GM12872 (cell line): Measurements from ENCODE around the gene C22orf23.

Experiments
- TF ChIP-seq, protein P1 (sequence below): IDR thresholded peaks from 3 replicates; pipeline ENCODE4 v1.5.1; 2011; ENCODE audit warnings: low read depth, mild to moderate bottlenecking, low read length, moderate library complexity; ENCODE audit not compliant: insufficient read depth

Gene C22orf23

DNA sequence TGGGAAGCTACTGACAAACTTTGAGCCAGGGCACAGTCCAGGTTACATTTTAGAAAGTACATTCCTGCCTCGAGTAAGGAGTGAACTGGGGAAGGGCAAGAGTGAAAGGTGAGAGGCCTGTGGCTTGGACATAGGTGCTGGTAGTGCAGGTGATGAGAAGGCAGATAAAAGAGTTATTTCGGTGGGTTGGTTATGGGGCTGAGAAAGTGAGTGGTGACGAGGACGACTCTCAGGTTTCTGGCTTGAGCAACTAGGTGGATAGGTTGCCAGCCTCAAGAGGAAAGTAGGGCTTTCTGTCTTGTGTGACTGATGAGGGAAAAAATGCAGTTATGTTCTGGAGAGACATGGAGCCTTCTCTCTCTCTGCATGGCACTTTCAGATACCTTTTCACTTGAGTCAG, 3.8 kb upstream of the C22orf23 start:
- TF ChIP-seq, protein P1, sequence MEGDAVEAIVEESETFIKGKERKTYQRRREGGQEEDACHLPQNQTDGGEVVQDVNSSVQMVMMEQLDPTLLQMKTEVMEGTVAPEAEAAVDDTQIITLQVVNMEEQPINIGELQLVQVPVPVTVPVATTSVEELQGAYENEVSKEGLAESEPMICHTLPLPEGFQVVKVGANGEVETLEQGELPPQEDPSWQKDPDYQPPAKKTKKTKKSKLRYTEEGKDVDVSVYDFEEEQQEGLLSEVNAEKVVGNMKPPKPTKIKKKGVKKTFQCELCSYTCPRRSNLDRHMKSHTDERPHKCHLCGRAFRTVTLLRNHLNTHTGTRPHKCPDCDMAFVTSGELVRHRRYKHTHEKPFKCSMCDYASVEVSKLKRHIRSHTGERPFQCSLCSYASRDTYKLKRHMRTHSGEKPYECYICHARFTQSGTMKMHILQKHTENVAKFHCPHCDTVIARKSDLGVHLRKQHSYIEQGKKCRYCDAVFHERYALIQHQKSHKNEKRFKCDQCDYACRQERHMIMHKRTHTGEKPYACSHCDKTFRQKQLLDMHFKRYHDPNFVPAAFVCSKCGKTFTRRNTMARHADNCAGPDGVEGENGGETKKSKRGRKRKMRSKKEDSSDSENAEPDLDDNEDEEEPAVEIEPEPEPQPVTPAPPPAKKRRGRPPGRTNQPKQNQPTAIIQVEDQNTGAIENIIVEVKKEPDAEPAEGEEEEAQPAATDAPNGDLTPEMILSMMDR: no peak

DNA sequence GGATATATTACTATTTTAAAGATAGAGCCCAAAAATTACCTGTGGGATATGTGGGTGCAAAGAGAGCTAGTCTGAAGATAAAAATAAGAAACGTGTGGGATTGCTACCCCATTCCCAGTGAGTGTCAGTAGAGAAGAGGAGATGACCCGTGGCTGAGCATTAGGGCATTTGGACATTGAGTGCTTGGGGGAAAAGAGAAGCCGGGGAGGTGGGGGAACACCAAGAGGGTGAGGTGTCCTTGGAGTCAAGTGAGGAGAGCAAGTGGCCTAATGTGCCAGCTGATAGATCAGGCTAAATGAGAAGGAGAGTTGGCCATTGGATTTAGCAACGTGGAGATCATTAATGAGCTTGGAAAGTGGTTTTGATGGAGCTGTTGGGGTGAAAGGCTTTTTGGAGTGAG, 1.3 kb upstream of the C22orf23 start:
- TF ChIP-seq, protein P1: no peak

DNA sequence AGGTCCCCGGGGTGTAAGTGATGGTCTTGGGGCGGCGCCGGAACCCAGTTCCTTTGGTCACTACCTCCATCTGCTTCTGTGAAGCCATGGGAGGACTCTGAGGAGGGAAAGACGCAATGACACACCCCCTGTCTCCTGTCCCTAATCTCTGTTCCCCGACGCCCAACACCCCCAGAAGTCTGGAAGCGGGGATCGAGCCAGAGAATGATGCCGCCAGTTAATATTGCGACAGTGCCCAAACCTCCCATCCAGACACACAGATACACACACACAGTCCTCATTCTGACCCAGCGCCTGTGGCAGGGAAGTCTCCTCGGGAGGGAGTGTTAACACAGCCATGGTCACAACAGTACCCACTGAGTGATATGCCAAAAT, 352 bp downstream of the C22orf23 start:
- TF ChIP-seq, protein P1: no peak

DNA sequence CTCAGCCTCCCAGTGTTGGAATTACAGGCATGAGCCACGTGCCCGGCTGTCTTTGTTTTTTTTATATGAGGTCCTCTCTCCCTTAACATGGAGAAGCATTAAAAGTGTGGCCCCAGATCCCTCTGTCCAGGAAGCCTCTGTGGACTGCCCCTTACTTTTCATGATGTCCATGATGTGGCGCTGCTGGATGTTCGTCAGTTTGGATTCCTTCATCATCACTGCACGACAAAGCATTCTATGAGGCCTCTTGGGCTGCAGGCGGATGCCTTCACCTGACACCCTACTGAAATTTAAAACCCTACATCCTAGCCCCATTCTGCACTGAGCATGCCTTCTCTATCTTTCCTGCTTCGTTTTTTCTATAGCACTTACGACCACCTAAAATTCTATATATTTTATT, 2.1 kb downstream of the C22orf23 start:
- TF ChIP-seq, protein P1: no peak

DNA sequence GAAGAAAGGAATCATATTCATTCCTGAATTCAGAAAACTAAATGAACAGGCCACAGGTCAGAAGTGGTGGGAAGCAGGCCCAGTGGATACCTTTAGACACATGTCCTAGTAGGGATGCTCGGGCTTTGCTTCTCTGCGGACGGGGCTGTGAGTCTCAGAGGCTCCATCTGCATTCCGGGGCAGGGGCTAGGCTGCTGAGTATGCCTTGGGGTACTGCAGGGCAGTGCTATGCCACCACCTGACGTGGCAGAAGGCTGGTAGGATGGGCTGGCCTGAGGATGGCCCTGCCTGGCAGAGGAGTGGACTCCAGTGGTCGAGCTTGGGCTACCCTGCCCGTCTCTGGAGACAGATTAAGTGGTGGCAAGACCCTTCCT, 9.6 kb downstream of the C22orf23 start:
- TF ChIP-seq, protein P1: no peak

DNA sequence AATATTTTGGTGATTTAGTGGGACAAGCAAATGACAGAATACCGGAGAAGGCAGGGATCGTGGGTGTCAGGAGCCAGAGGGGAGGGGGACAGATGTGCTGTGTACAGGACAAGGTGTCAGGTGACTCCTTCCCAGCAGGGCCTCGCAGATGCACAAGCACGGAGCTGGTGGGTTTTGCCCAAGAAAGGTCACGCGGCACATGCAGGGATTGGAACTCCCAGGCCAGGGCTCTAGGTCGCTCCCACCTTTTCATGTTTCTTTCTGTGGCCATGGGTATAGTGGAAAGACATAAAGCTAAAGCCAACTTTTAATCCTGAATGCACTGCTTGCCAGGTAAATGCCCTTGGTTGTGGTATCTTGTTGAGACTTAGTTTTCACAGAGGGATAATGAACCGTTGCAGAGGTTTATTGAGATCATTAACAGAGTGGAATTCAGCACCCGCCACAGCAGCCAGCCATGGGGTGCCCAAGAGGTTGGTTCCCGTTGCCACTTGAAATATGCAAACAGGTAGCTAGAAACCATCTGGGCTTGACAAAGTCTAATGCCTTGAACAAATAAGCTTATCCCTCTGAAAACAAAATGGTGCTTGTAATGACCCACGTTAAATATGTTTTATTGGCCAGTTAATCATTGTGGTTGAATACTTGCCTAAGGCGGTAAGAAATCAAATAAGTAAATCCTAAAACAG, 10.1 kb downstream of the C22orf23 start:
- TF ChIP-seq, protein P1: no peak

DNA sequence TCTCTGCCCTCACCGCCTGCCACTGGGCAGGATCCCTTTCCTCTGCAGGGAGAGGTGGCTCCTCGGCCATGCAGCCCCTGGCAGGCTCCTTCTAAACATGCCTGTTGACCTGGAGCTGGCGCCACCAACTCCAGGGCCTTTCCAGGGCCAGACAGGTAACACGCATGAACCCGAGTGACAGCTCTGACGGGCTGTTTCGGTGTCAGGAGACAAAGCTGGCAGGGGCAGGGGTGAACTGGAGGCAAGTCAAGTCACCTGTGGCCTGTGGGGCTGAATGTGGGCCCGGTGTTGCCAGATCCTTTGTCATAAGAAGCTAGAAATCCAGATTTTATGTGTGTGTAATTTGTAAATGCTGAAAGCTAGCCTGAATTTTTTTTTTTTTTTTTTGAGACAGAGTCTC, 11.3 kb downstream of the C22orf23 start:
- TF ChIP-seq, protein P1: no peak
